K562 (cell line): ENCODE results near the gene AP3S2. TPM values are rescaled to one million over a fixed set of nuclear protein-coding genes. Genes with fewer than 3 reads are reported as not detected.
A peak's percentile ranks its signal among the peaks of the same experiment; 100 is the strongest.

Experiments
- ATAC-seq: fragments of 200-7000 bp; cut with Tn5 transposase; 3 replicates; pipeline ENCODE4 v1.9.1; 2020; ENCODE audit warnings: moderate library complexity
- BruUV-seq: library from RNA; stranded (reverse); fragments of 400-500 nt; replicated peaks from 2 replicates; lab custom pipeline; 2021; lab: Mats Ljungman, UMichigan
- CTCF ChIA-PET: fragments of 300-600 bp; formaldehyde crosslinking; extraction: SDS; loops from one replicate; lab custom pipeline; 2021; ENCODE audit warnings: low intra/inter-chr PET ratio; lab: Yijun Ruan, JAX
- POLR2A ChIA-PET: fragments of 300-600, 350-650 bp; sonication (Branson Sonifier 250); formaldehyde crosslinking; extraction: SDS; loops from one replicate; lab custom pipeline; 2021; ENCODE audit warnings: antibody characterized with exemption, inconsistent platforms; lab: Yijun Ruan, JAX
- DNase-seq, 4 experiments: peaks; one replicate each; pipeline versions ENCODE4 v3.0.0 to v3.0.0-alpha.2; 2011 to 2018; ENCODE audit warnings: low spot score in 3 of 4, mixed read lengths in 3 of 4; ENCODE audit errors: extremely low read depth in 1 of 4
- FAIRE-seq: peaks from 2 replicates; lab custom pipeline; 2011; peaks lifted over from hg19 to GRCh38; lab: Jason Lieb, UNC
- H2AFZ ChIP-seq: 2 replicates; pipeline ENCODE4 v1.6.0; 2011; ENCODE audit warnings: low read depth, low read length, control low read depth, inconsistent platforms
- H3K27ac ChIP-seq: fragments of 200-600 bp; 3 replicates; pipeline ENCODE4 v1.8.0; 2011; ENCODE audit warnings: low read depth, mild to moderate bottlenecking, control low read depth, inconsistent platforms, low read length, moderate library complexity, mixed read lengths; ENCODE audit errors: extremely low read depth
- H3K27me3 ChIP-seq, 2 experiments: fragments of 300-600 bp in 1 of 2; 2 replicates in 1 of 2; 3 replicates in 1 of 2; pipeline versions ENCODE4 v1.6.0 to v1.8.0; 2011; ENCODE audit warnings: inconsistent platforms in 2 of 2, low read length in 2 of 2, mild to moderate bottlenecking in 1 of 2, mixed read lengths in 1 of 2, moderate library complexity in 1 of 2; ENCODE audit not compliant: control insufficient read depth in 2 of 2, insufficient read depth in 2 of 2
- H3K36me3 ChIP-seq: fragments of 300-600 bp; 3 replicates; pipeline ENCODE4 v1.8.0; 2011; ENCODE audit warnings: mild to moderate bottlenecking, low read length, inconsistent platforms; ENCODE audit not compliant: control insufficient read depth, insufficient read depth
- H3K4me1 ChIP-seq, 2 experiments: fragments of 200-600 bp in 1 of 2; replicated peaks in 1 of 2; 2 replicates in 1 of 2; 3 replicates in 1 of 2; pipeline versions ENCODE4 v1.5.1 to v1.8.0; 2011; ENCODE audit warnings: inconsistent platforms in 2 of 2, low read length in 2 of 2, mild to moderate bottlenecking in 1 of 2, mixed read lengths in 1 of 2, moderate library complexity in 1 of 2; ENCODE audit not compliant: control insufficient read depth in 2 of 2, insufficient read depth in 2 of 2
- H3K4me2 ChIP-seq: 2 replicates; pipeline ENCODE4 v1.6.1; 2011; ENCODE audit warnings: low read length, control low read depth, inconsistent platforms, mixed read lengths; ENCODE audit not compliant: insufficient read depth
- H3K4me3 ChIP-seq: fragments of 200-600 bp; sonication (generic), shearing (Covaris generic); 2 replicates; pipeline ENCODE4 v1.5.1; 2016; ENCODE audit warnings: control low read depth, inconsistent platforms
- H3K79me2 ChIP-seq: fragments of 200-600 bp; 3 replicates; pipeline ENCODE4 v1.8.0; 2011; ENCODE audit warnings: low read length, inconsistent platforms; ENCODE audit not compliant: control insufficient read depth, insufficient read depth
- H3K9ac ChIP-seq, 2 experiments: 2 replicates each; pipeline versions ENCODE4 v1.6.0 to v1.6.1; 2011; ENCODE audit warnings: low read depth in 2 of 2, low read length in 2 of 2, control low read depth in 1 of 2, inconsistent platforms in 1 of 2, mild to moderate bottlenecking in 1 of 2, mixed read lengths in 1 of 2; ENCODE audit not compliant: insufficient read depth in 1 of 2
- H3K9me1 ChIP-seq: one replicate; pipeline ENCODE4 v1.6.0; 2011; ENCODE audit warnings: inconsistent platforms, mild to moderate bottlenecking, low read length, moderate library complexity; ENCODE audit not compliant: control insufficient read depth, insufficient read depth
- H3K9me3 ChIP-seq: replicated peaks from 2 replicates; pipeline ENCODE4 v1.5.1; 2011; ENCODE audit warnings: low read depth, low read length, inconsistent platforms; ENCODE audit not compliant: control insufficient read depth, insufficient read depth
- H4K20me1 ChIP-seq: replicated peaks from 2 replicates; pipeline ENCODE4 v1.6.1; 2011; ENCODE audit warnings: low read length, inconsistent platforms, mixed read lengths; ENCODE audit not compliant: control insufficient read depth, insufficient read depth
- CCAR2 ChIP-seq: fragments of 200-400 bp; formaldehyde crosslinking; IDR thresholded peaks from 2 replicates; pipeline ENCODE4 v1.6.1; 2017; ENCODE audit warnings: mild to moderate bottlenecking, low read depth, low read length
- CEBPG ChIP-seq, 3 experiments: fragments of 200-800 bp in 1 of 3; sonication (Bioruptor generic) in 1 of 3; sonication (generic) in 1 of 3; formaldehyde crosslinking in 1 of 3; IDR thresholded peaks in 2 of 3; conservative IDR thresholded peaks in 1 of 3; 2 replicates each; pipeline versions ENCODE4 v1.6.1 to v1.8.0; 2016 to 2022; ENCODE audit warnings: missing compliant biosample characterization in 2 of 3, missing genetic modification characterization in 2 of 3, mild to moderate bottlenecking in 1 of 3, missing genetic modification reagents in 1 of 3
- COPS2 ChIP-seq: fragments of 450-650 bp; conservative IDR thresholded peaks from 2 replicates; pipeline ENCODE4 v1.6.1; 2016; ENCODE audit warnings: mild to moderate bottlenecking, moderate library complexity
- EGR1 ChIP-seq: fragments of 450-650 bp; conservative IDR thresholded peaks from 2 replicates; pipeline ENCODE4 v1.6.1; 2017; ENCODE audit warnings: mild to moderate bottlenecking
- FIP1L1 ChIP-seq: fragments of 200-400 bp; formaldehyde crosslinking; IDR thresholded peaks from 2 replicates; pipeline ENCODE4 v1.6.1; 2018; ENCODE audit warnings: mild to moderate bottlenecking, low read depth, low read length; ENCODE audit not compliant: poor library complexity, severe bottlenecking
- HMG20A ChIP-seq: fragments of 450-650 bp; formaldehyde crosslinking; conservative IDR thresholded peaks from 2 replicates; pipeline ENCODE4 v1.4.0; 2020; ENCODE audit warnings: mild to moderate bottlenecking, mixed read lengths
- HNRNPK ChIP-seq: fragments of 200-400 bp; formaldehyde crosslinking; IDR thresholded peaks from one replicate; pipeline ENCODE4 v1.6.1; 2018; ENCODE audit warnings: mild to moderate bottlenecking, low read depth, low read length; ENCODE audit not compliant: poor library complexity, severe bottlenecking
- NCOA6 ChIP-seq: fragments of 450-650 bp; IDR thresholded peaks from 2 replicates; pipeline ENCODE4 v1.6.1; 2017; ENCODE audit warnings: mild to moderate bottlenecking
- NFATC3 ChIP-seq: fragments of 450-650 bp; IDR thresholded peaks from 2 replicates; pipeline ENCODE4 v1.6.1; 2017; ENCODE audit warnings: mild to moderate bottlenecking
- POLR2AphosphoS5 ChIP-seq: IDR thresholded peaks from 2 replicates; pipeline ENCODE4 v1.6.1; 2011; ENCODE audit warnings: mild to moderate bottlenecking, low read depth, low read length, moderate library complexity; ENCODE audit not compliant: control insufficient read depth, insufficient read depth
- RUNX1 ChIP-seq: sonication (generic); IDR thresholded peaks from 2 replicates; pipeline ENCODE4 v1.6.1; 2016; ENCODE audit warnings: antibody characterized with exemption, low read depth
- SRSF3 ChIP-seq: fragments of 200-400 bp; formaldehyde crosslinking; IDR thresholded peaks from 2 replicates; pipeline ENCODE4 v1.6.1; 2016; ENCODE audit warnings: mild to moderate bottlenecking, low read length, moderate library complexity; ENCODE audit not compliant: insufficient read depth
- TEAD2 ChIP-seq: fragments of 450-650 bp; IDR thresholded peaks from 2 replicates; pipeline ENCODE4 v1.6.1; 2016; ENCODE audit warnings: missing genetic modification characterization, control low read depth, missing compliant biosample characterization
- ZNF311 ChIP-seq: fragments of 250-450 bp; sonication (Bioruptor Pico); IDR thresholded peaks from 2 replicates; pipeline ENCODE4 v1.4.0; 2020; ENCODE audit warnings: mild to moderate bottlenecking, moderate library complexity
- ZNF696 ChIP-seq: fragments of 250-450 bp; sonication (Bioruptor Pico); conservative IDR thresholded peaks from 2 replicates; pipeline ENCODE4 v1.4.0; 2020; ENCODE audit warnings: mild to moderate bottlenecking, moderate library complexity
- ZNF785 ChIP-seq: fragments of 250-450 bp; sonication (Bioruptor Pico); IDR thresholded peaks from 2 replicates; pipeline ENCODE4 v1.4.0; 2020; ENCODE audit warnings: mild to moderate bottlenecking
- WGBS: fragments of 100-300 bp; shearing (Covaris generic); methylation state at CpG from one replicate; pipeline ENCODE4 v1.1.6; 2016; ENCODE audit warnings: low coverage, mixed read lengths; ENCODE audit not compliant: insufficient coverage; ENCODE audit errors: missing lambda C conversion rate; 5-methylcytosine and 5-hydroxymethylcytosine counted together
- in situ Hi-C: fragments of 300-500 bp; cut with MboI; formaldehyde crosslinking; loops from 4 replicates; pipeline ENCODE4 v1.15.0; 2018; ENCODE audit warnings: inconsistent platforms, mixed read lengths
- intact Hi-C: fragments of 100-400 bp; cut with micrococcal nuclease; formaldehyde crosslinking; loops from 2 replicates; pipeline ENCODE4 v1.14.2; 2022
- polyA plus RNA-seq, 8 experiments: library from polyadenylated mRNA; depleted of rRNA in 4 of 8; stranded (reverse) in 5 of 8; unstranded in 3 of 8; fragments of >200 nt; fragmentation: Nextera tagmentation in 2 of 8; fragmentation: Illumina TruSeq in 1 of 8; extraction: Ambion mirVana in 2 of 8; extraction: Trizol in 1 of 8; gene quantifications; 2 replicates each; pipeline versions ENCODE4 v1.2.1 to v1.2.3, GENCODE V29; 2011 to 2014; ENCODE audit warnings: inconsistent platforms in 1 of 8, missing spikeins in 1 of 8
- total RNA-seq, 7 experiments: library from RNA; depleted of rRNA in 6 of 7; stranded (reverse); fragments of >200 nt in 6 of 7; fragmentation: Illumina TruSeq in 2 of 7; extraction: Trizol in 2 of 7; gene quantifications; 2 replicates each; pipeline versions ENCODE4 v1.2.1 to v1.2.3, GENCODE V29; 2011 to 2021; ENCODE audit warnings: low replicate concordance in 1 of 7
- TF ChIP-seq, protein P1 (sequence below): sonication (generic); formaldehyde crosslinking; IDR thresholded peaks from 2 replicates; pipeline ENCODE4 v1.8.1; 2022; ENCODE audit warnings: missing genetic modification reagents
- TF ChIP-seq, protein P2 (sequence below): fragments of 450-650 bp; formaldehyde crosslinking; IDR thresholded peaks from 2 replicates; pipeline ENCODE4 v1.4.0; 2020; ENCODE audit warnings: mild to moderate bottlenecking, mixed read lengths

The AP3S2 gene
- total and polyA plus RNA-seq, 9 of the 15 experiments (the other 6 are each of a cell fraction or from before 2014, with no cell fraction given), result 16.4 to 54.1 (median 37.4) TPM

DNA sequence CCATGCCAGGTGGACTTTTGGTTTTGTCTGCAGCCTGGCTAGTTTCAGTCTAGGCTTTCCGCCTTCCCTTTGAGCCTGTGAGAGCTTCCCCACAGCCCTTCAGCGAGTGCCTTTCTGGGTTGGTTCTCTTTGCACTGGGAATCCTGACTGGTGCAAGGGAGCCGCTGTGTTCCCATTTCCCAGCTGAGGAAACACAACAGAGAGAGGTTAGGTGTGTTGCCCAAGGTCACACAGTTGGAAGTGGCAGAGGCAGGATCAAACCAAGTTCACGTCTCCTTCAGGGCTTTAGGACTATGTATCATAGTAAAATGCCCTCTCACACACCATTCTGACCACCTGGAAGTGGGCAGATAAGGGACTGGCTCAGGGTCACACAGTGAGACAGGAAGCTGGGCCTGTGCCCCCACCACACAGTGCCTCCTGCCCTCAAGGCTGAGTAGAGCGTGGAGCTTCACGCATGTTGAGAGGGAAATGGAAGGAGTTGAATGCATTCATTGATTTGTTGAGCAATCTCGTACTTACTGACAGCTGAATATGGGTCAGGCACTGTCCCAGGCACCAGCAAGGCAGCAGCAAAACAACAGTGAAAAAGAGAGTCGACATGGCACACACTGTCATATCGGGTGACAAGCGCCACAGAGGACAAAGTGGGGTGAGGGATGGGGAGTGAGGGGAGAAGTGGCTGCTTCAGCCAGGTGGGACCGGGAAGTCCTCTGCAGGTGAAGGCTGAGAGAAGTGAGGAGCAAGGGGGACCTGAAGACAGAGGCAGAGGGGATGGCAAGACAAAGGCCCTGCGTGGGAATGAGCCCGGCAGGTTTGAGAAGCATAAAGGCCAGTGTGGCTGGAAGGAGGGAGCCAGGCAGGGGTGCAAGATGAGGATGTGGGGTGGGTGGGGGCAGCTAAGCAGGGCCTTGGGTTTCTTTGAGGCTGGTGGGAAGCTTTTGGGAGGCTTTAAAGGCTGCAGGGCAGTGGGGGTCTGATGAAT lies 66.8 kb downstream of the AP3S2 start:
- Histone ChIP-seq H3K36me3 (0 out of 3 replicates have a peak, but pooled peaks cover 4% of the 10 kb centered on the region), H3K27me3 (no peaks in the 10 kb centered on the region), H3K27ac (no peak overlapping the region), H3K9me3 (no peaks in the 10 kb centered on the region), H2AFZ (no peak overlapping the region), H3K4me2 (no peak overlapping the region), H3K9ac (peak overlapping the region in 1 of 2 experiments; percentile 54; a peak in 2 of 4 replicates), H3K4me3 (no peak overlapping the region), H3K9me1 (no peaks in the 10 kb centered on the region), H3K4me1 (peaks cover 5 to 15% of the 10 kb centered on the region in 2 experiments; a peak in 4 of 5 replicates), H4K20me1 (no peaks in the 10 kb centered on the region), H3K79me2 (no peaks in the 10 kb centered on the region)
- WGBS, result 49% methylated on average over 13 of the region's 13 CpGs
- DNase-seq, result no peak
- ATAC-seq, result no peak
- TF ChIP-seq ZNF785 (no peak), FIP1L1 (no peak), POLR2AphosphoS5 (no peak), HMG20A (no peak), NCOA6 (no peak), SRSF3 (no peak), COPS2 (no peak), CEBPG (CRISPR knock-in tag; IDR thresholded peaks at IDR 0.05) (no peak), CEBPG (tag; conservative IDR thresholded peaks at IDR 0.05 in 1 of 2, IDR thresholded peaks at IDR 0.05 in 1 of 2) (no peak), ZNF311 (CRISPR knock-in tag) (no peak), EGR1 (no peak), RUNX1 (no peak), HNRNPK (no peak), NFATC3 (no peak), TEAD2 (no peak), ZNF696 (CRISPR knock-in tag) (no peak), CCAR2 (no peak)
- TF ChIP-seq, protein P1, sequence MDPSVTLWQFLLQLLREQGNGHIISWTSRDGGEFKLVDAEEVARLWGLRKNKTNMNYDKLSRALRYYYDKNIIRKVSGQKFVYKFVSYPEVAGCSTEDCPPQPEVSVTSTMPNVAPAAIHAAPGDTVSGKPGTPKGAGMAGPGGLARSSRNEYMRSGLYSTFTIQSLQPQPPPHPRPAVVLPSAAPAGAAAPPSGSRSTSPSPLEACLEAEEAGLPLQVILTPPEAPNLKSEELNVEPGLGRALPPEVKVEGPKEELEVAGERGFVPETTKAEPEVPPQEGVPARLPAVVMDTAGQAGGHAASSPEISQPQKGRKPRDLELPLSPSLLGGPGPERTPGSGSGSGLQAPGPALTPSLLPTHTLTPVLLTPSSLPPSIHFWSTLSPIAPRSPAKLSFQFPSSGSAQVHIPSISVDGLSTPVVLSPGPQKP (CRISPR knock-in tag), result no peak
- TF ChIP-seq, protein P2, sequence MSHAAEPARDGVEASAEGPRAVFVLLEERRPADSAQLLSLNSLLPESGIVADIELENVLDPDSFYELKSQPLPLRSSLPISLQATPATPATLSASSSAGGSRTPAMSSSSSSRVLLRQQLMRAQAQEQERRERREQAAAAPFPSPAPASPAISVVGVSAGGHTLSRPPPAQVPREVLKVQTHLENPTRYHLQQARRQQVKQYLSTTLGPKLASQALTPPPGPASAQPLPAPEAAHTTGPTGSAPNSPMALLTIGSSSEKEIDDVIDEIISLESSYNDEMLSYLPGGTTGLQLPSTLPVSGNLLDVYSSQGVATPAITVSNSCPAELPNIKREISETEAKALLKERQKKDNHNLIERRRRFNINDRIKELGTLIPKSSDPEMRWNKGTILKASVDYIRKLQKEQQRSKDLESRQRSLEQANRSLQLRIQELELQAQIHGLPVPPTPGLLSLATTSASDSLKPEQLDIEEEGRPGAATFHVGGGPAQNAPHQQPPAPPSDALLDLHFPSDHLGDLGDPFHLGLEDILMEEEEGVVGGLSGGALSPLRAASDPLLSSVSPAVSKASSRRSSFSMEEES (CRISPR knock-in tag), result no peak
- FAIRE-seq, result no peak
- intact Hi-C loops, result no loop called here
- POLR2A ChIA-PET, result interaction anchor here (0.6 kb wide), 1 partner anchor 47 kb away, joined by 3 read pairs; no protein-coding TSS in a partner anchor
- BruUV-seq, result no TSS peak
- CTCF ChIA-PET, result no interaction called here
- in situ Hi-C loops, result no loop called here
